AG04449 (cell line): ENCODE data around the gene CENPC.
"Not testable (repeated sequence)": the region's sequence is repeated elsewhere in the genome, so short reads cannot be mapped to it uniquely, and the experiment has no call there.

ENCODE experiments used
- CTCF ChIA-PET: fragments of 350-600 bp; formaldehyde crosslinking; extraction: SDS; loops from one replicate; lab custom pipeline; 2021; ENCODE audit warnings: antibody characterized with exemption; lab: Yijun Ruan, JAX
- POLR2A ChIA-PET: fragments of 400-600, 350-600 bp; formaldehyde crosslinking; extraction: SDS; loops from one replicate; lab custom pipeline; 2020; ENCODE audit warnings: antibody characterized with exemption, inconsistent platforms; lab: Yijun Ruan, JAX
- DNase-seq: peaks from one replicate; pipeline ENCODE4 v3.0.0-alpha.2; 2010; ENCODE audit warnings: low read depth, low spot score
- H3K4me3 ChIP-seq: 2 replicates; pipeline ENCODE4 v1.5.1; 2011; ENCODE audit warnings: low read depth, mild to moderate bottlenecking, control low read depth, low read length
- CTCF ChIP-seq: IDR thresholded peaks from one replicate; pipeline ENCODE4 v1.5.1; 2011; ENCODE audit warnings: mild to moderate bottlenecking, moderate library complexity, low read length, control low read depth, inconsistent platforms; ENCODE audit not compliant: insufficient read depth; ENCODE audit errors: missing control alignments

The CENPC gene

GRCh38 chr4:67546971-67547370, 1.7 kb upstream of the CENPC start:
- H3K4me3 ChIP-seq = no peak overlapping the region
- TF ChIP-seq CTCF = no peak
- DNase-seq = no peak
- POLR2A ChIA-PET = no interaction called here
- CTCF ChIA-PET = interaction anchor here (1.0 kb wide), 1 partner anchor 365 kb away, joined by 4 read pairs; no protein-coding TSS in a partner anchor

GRCh38 chr4:67546004-67546356, 677 bp upstream of the CENPC start:
- TF ChIP-seq CTCF = no peak
- no peak for DNase-seq
- ChIA-PET POLR2A (no interaction called here), CTCF (interaction anchor here (1.0 kb wide), 1 partner anchor 366 kb away, joined by 4 read pairs; no protein-coding TSS in a partner anchor)
- H3K4me3 ChIP-seq = peak overlapping the region; percentile 79

GRCh38 chr4:67542076-67542475, 3.2 kb downstream of the CENPC start:
- TF ChIP-seq CTCF = no peak
- CTCF ChIA-PET = no interaction called here
- POLR2A ChIA-PET = no interaction called here
- DNase-seq = no peak
- H3K4me3 ChIP-seq = no peak overlapping the region

GRCh38 chr4:67539830-67540229, 5.5 kb downstream of the CENPC start:
- DNase-seq = no peak
- ChIA-PET CTCF (no interaction called here), POLR2A (no interaction called here)
- no peak for TF ChIP-seq CTCF
- no peak overlapping the region for H3K4me3 ChIP-seq

- ChIA-PET POLR2A (no interaction called here), CTCF (no interaction called here)
- no peak for DNase-seq
- no peak overlapping the region for H3K4me3 ChIP-seq
- no peak for TF ChIP-seq CTCF
These were observed 9.9 kb downstream of the CENPC start for GRCh38 chr4:67535280-67535840.

- TF ChIP-seq CTCF = no peak
- CTCF ChIA-PET = no interaction called here
- no peak for DNase-seq
- no peak overlapping the region for H3K4me3 ChIP-seq
- POLR2A ChIA-PET = no interaction called here
These were observed 12.2 kb downstream of the CENPC start for GRCh38 chr4:67533112-67533511.

GRCh38 chr4:67532397-67532796, 12.9 kb downstream of the CENPC start:
- POLR2A ChIA-PET, CTCF ChIA-PET, DNase-seq, H3K4me3 ChIP-seq: not testable (repeated sequence)
